Stomach (tissue), 9 donors: ENCODE measurements around the gene KPNA1. TPM values are rescaled to one million over a fixed set of nuclear protein-coding genes. Genes with fewer than 3 reads are reported as not detected.
A peak's percentile ranks its signal among the peaks of the same experiment; 100 is the strongest.

ENCODE experiments used
- DNase-seq, 2 donors: peaks; one replicate each; pipeline versions ENCODE4 v3.0.0 to v3.0.0-alpha.2; 2013 to 2019
- H3K27ac ChIP-seq, 5 donors: fragments of 200-600 bp in 4 of 5; sonication (generic) in 4 of 5; one replicate each; pipeline ENCODE4 v1.5.1; 2013 to 2019; ENCODE audit warnings: mild to moderate bottlenecking in 1 of 5, moderate library complexity in 1 of 5
- H3K27me3 ChIP-seq, 3 donors: fragments of 200-600 bp; sonication (generic); one replicate each; pipeline ENCODE4 v1.5.1; 2017 to 2019; ENCODE audit warnings: mixed run types in 1 of 3
- H3K36me3 ChIP-seq, 4 donors: fragments of 200-600 bp; sonication (generic); 1 replicate in 3 of 4; 2 replicates in 1 of 4; pipeline ENCODE4 v1.5.1; 2016 to 2019
- H3K4me1 ChIP-seq, 4 donors: fragments of 200-600 bp; sonication (generic); one replicate each; pipeline ENCODE4 v1.5.1; 2016 to 2019
- H3K4me3 ChIP-seq, 4 donors: fragments of 200-600 bp; sonication (generic) in 3 of 4; one replicate each; pipeline ENCODE4 v1.5.1; 2016 to 2019; ENCODE audit warnings: mild to moderate bottlenecking in 1 of 4
- H3K9me3 ChIP-seq, 4 donors: fragments of 200-600 bp; sonication (generic); one replicate each; pipeline ENCODE4 v1.5.1; 2016 to 2019
- CTCF ChIP-seq, 7 experiments: fragments of 450-650 bp in 4 of 7; fragments of 200-600 bp in 3 of 7; sonication (generic) in 3 of 7; IDR thresholded peaks; one replicate each; pipeline ENCODE4 v1.5.1; 2016 to 2019; ENCODE audit warnings: antibody characterized with exemption in 7 of 7, control low read depth in 2 of 7, mild to moderate bottlenecking in 1 of 7
- EP300 ChIP-seq: sonication (generic); formaldehyde crosslinking; IDR thresholded peaks from one replicate; pipeline ENCODE4 v1.6.1; 2017; ENCODE audit warnings: antibody characterized with exemption
- POLR2A ChIP-seq, 4 donors: fragments of 450-650 bp; IDR thresholded peaks; one replicate each; pipeline ENCODE4 v1.6.1; 2016; ENCODE audit warnings: antibody characterized with exemption in 4 of 4, control low read depth in 2 of 4, mild to moderate bottlenecking in 1 of 4, moderate library complexity in 1 of 4
- POLR2AphosphoS5 ChIP-seq, 3 donors: sonication (generic); formaldehyde crosslinking; IDR thresholded peaks; one replicate each; pipeline ENCODE4 v1.6.1; 2016; ENCODE audit warnings: antibody characterized with exemption in 3 of 3
- WGBS, 5 donors: extraction: QIAGEN DNeasy Blood & Tissue Kit in 3 of 5; methylation state at CpG; one replicate each; pipeline versions ENCODE4 v1.1.5 to v1.1.7; 2013 to 2018; 5-methylcytosine and 5-hydroxymethylcytosine counted together
- intact Hi-C: fragments of 100-400 bp; cut with DNase I; formaldehyde crosslinking; loops from one replicate; pipeline ENCODE4 v1.15.1; 2023; ENCODE audit warnings: low total_unique reads
- polyA plus RNA-seq, 3 donors: library from polyadenylated mRNA; stranded (reverse); fragments of 200-250 nt; gene quantifications; one replicate each; pipeline ENCODE4 v1.2.3, GENCODE V29; 2013
- total RNA-seq, 5 donors: library from RNA; depleted of rRNA; stranded (reverse); fragments of >200 nt; gene quantifications; one replicate each; pipeline versions ENCODE4 v1.1.0 to v1.2.3, GENCODE V29; 2014 to 2016
- donor health status: healthy with polysubstance abuse.
- donor health status: Bipolar disorder and iron deficiency.
- donor health status: healthy.

The KPNA1 gene
- total and polyA plus RNA-seq, 8 donors = 6.7 to 88.4 (median 32.0) TPM

GRCh38 chr3:122415104-122415744, 99.5 kb downstream of the KPNA1 start:
- H3K36me3 ChIP-seq = peaks cover 2 to 26% (median 19%) of the 10 kb centered on the region in 4 donors
- H3K27ac ChIP-seq = peak overlapping the region; percentile 88 to 91 (median 91)
- peak overlapping the region; percentile 57 to 81 (median 62) for H3K4me3 ChIP-seq
- no peak for TF ChIP-seq POLR2A (IDR thresholded peaks at IDR 0.05)
- no peak for TF ChIP-seq CTCF (IDR thresholded peaks at IDR 0.05)
- TF ChIP-seq POLR2AphosphoS5 (IDR thresholded peaks at IDR 0.05) = peak in 1 of 3 donors; percentile 16
- TF ChIP-seq EP300 = no peak
- intact Hi-C loops = no loop called here
- H3K4me1 ChIP-seq = peaks cover 17 to 51% (median 37%) of the 10 kb centered on the region in 4 donors
- no peaks in the 10 kb centered on the region for H3K9me3 ChIP-seq
- H3K27me3 ChIP-seq = no peaks in the 10 kb centered on the region
- WGBS, 5 donors = 20 to 22% (median 20%) methylated on average over 10 of the region's 10 CpGs
- peak; percentile 57 to 84 for DNase-seq

GRCh38 chr3:122414391-122414790, 100.3 kb downstream of the KPNA1 start:
- peaks cover 8 to 34% (median 27%) of the 10 kb centered on the region in 4 donors for H3K36me3 ChIP-seq
- TF ChIP-seq EP300 (no peak), POLR2AphosphoS5 (IDR thresholded peaks at IDR 0.05) (no peak), CTCF (IDR thresholded peaks at IDR 0.05) (no peak), POLR2A (IDR thresholded peaks at IDR 0.05) (no peak)
- H3K27ac ChIP-seq = peak overlapping the region in 1 of 5 donors; percentile 90
- no peaks in the 10 kb centered on the region for H3K9me3 ChIP-seq
- 80 to 93% (median 90%) methylated on average over 3 of the region's 3 CpGs for WGBS, 5 donors
- H3K4me1 ChIP-seq = peaks cover 17 to 51% (median 37%) of the 10 kb centered on the region in 4 donors
- H3K27me3 ChIP-seq = no peaks in the 10 kb centered on the region
- DNase-seq = no peak
- H3K4me3 ChIP-seq = no peak overlapping the region
- intact Hi-C loops = no loop called here

- peaks cover 12 to 72% (median 65%) of the 10 kb centered on the region in 4 donors for H3K36me3 ChIP-seq
- no peak overlapping the region for H3K4me3 ChIP-seq
- no peaks in the 10 kb centered on the region for H3K27me3 ChIP-seq
- WGBS, 5 donors = 82 to 91% (median 87%) methylated on average over 6 of the region's 6 CpGs
- no peaks in the 10 kb centered on the region for H3K9me3 ChIP-seq
- TF ChIP-seq POLR2AphosphoS5 (IDR thresholded peaks at IDR 0.05) = no peak
- TF ChIP-seq EP300 = no peak
- TF ChIP-seq CTCF (IDR thresholded peaks at IDR 0.05) = no peak
- intact Hi-C loops = no loop called here
- H3K27ac ChIP-seq = no peak overlapping the region
- H3K4me1 ChIP-seq = peaks cover 17 to 39% (median 24%) of the 10 kb centered on the region in 4 donors
- no peak for DNase-seq
Observed at GRCh38 chr3:122410639-122411038, 104.1 kb downstream of the KPNA1 start.

- no peaks in the 10 kb centered on the region for H3K9me3 ChIP-seq
- no peak for DNase-seq
- H3K36me3 ChIP-seq = peaks cover 17 to 77% (median 70%) of the 10 kb centered on the region in 4 donors
- intact Hi-C loops = no loop called here
- H3K4me3 ChIP-seq = no peak overlapping the region
- H3K27ac ChIP-seq = peak overlapping the region in 1 of 5 donors; percentile 36
- TF ChIP-seq POLR2AphosphoS5 (IDR thresholded peaks at IDR 0.05) (no peak), CTCF (IDR thresholded peaks at IDR 0.05) (no peak), POLR2A (IDR thresholded peaks at IDR 0.05) (no peak), EP300 (no peak)
- H3K27me3 ChIP-seq = no peaks in the 10 kb centered on the region
- WGBS, 5 donors = 77 to 81% (median 79%) methylated on average over 4 of the region's 4 CpGs
- H3K4me1 ChIP-seq = peaks cover 13 to 35% (median 20%) of the 10 kb centered on the region in 4 donors
Observed at GRCh38 chr3:122410111-122410510, 104.6 kb downstream of the KPNA1 start.
